ENCODE results near the gene GNAQ.
"Not testable (repeated sequence)": the region's sequence is repeated elsewhere in the genome, so short reads cannot be mapped to it uniquely, and the experiment has no call there.

The GNAQ gene

GRCh38 chr9:77876091-77876490, 155.5 kb downstream of the GNAQ start:
- DNase-seq (ENCODE audit: low spot score), result peak; percentile 38

- DNase-seq (ENCODE audit: low spot score), result no peak
Observed at GRCh38 chr9:77872863-77873262, 158.7 kb downstream of the GNAQ start.

GRCh38 chr9:77872177-77872576, 159.4 kb downstream of the GNAQ start:
- DNase-seq (ENCODE audit: low spot score), result no peak

- no peak for DNase-seq (ENCODE audit: low spot score)
Observed at GRCh38 chr9:77871483-77871882, 160.1 kb downstream of the GNAQ start.

GRCh38 chr9:77866878-77867277, 164.7 kb downstream of the GNAQ start:
- no peak for DNase-seq (ENCODE audit: low spot score)

- no peak for DNase-seq (ENCODE audit: low spot score)
Observed at GRCh38 chr9:77865385-77866047, 166.1 kb downstream of the GNAQ start.

- peak; percentile 11 for DNase-seq (ENCODE audit: low spot score)
Observed at GRCh38 chr9:77864211-77864889, 167.3 kb downstream of the GNAQ start.

- not testable (repeated sequence) for DNase-seq (ENCODE audit: low spot score)
Observed at GRCh38 chr9:77863638-77864037, 168.0 kb downstream of the GNAQ start.

GRCh38 chr9:77860953-77861352, 170.7 kb downstream of the GNAQ start:
- DNase-seq (ENCODE audit: low spot score), result not testable (repeated sequence)

- no peak for DNase-seq (ENCODE audit: low spot score)
Observed at GRCh38 chr9:77857513-77858259, 173.9 kb downstream of the GNAQ start.

- no peak for DNase-seq (ENCODE audit: low spot score)
Observed at GRCh38 chr9:77856615-77857014, 175.0 kb downstream of the GNAQ start.

- no peak for DNase-seq (ENCODE audit: low spot score)
Observed at GRCh38 chr9:77854916-77855311, 176.7 kb downstream of the GNAQ start.

- no peak for DNase-seq (ENCODE audit: low spot score)
Observed at GRCh38 chr9:77854258-77854915, 177.2 kb downstream of the GNAQ start.

GRCh38 chr9:77853716-77854115, 177.9 kb downstream of the GNAQ start:
- DNase-seq (ENCODE audit: low spot score), result no peak

- DNase-seq (ENCODE audit: low spot score), result no peak
Observed at GRCh38 chr9:77851882-77852595, 179.6 kb downstream of the GNAQ start.

- DNase-seq (ENCODE audit: low spot score), result peak; percentile 95
Observed at GRCh38 chr9:77848897-77849296, 182.7 kb downstream of the GNAQ start.

- DNase-seq (ENCODE audit: low spot score), result no peak
Observed at GRCh38 chr9:77848404-77848803, 183.2 kb downstream of the GNAQ start.

GRCh38 chr9:77847626-77848025, 184.0 kb downstream of the GNAQ start:
- DNase-seq (ENCODE audit: low spot score), result no peak

GRCh38 chr9:77847059-77847499, 184.5 kb downstream of the GNAQ start:
- no peak for DNase-seq (ENCODE audit: low spot score)

GRCh38 chr9:77844415-77844814, 187.2 kb downstream of the GNAQ start:
- no peak for DNase-seq (ENCODE audit: low spot score)

- no peak for DNase-seq (ENCODE audit: low spot score)
Observed at GRCh38 chr9:77843871-77844155, 187.8 kb downstream of the GNAQ start.
